Transverse colon (tissue), 4 donors: ENCODE data around the gene TNRC6B. TPM values are rescaled to one million over a fixed set of nuclear protein-coding genes. Genes with fewer than 3 reads are reported as not detected.

ENCODE experiments used
- DNase-seq: peaks from one replicate; pipeline ENCODE4 v3.0.0-alpha.2; 2019
- H3K27ac ChIP-seq, 4 donors: fragments of 200-600 bp; sonication (generic); 2 replicates each; pipeline ENCODE4 v1.5.1; 2016 to 2018; ENCODE audit warnings: inconsistent platforms in 4 of 4
- H3K27me3 ChIP-seq: fragments of 200-600 bp; sonication (generic); 2 replicates; pipeline ENCODE4 v1.5.1; 2017; ENCODE audit warnings: inconsistent platforms
- H3K36me3 ChIP-seq, 4 donors: fragments of 200-600 bp; sonication (generic); 2 replicates each; pipeline ENCODE4 v1.5.1; 2017 to 2019; ENCODE audit warnings: inconsistent platforms in 4 of 4
- H3K4me1 ChIP-seq, 4 donors: fragments of 200-600 bp; sonication (generic); 2 replicates each; pipeline ENCODE4 v1.5.1; 2017 to 2020; ENCODE audit warnings: inconsistent platforms in 4 of 4
- H3K4me3 ChIP-seq, 4 donors: fragments of 200-600 bp; sonication (generic); 1 replicate in 1 of 4; 2 replicates in 3 of 4; pipeline versions ENCODE4 v1.5.1 to v1.6.1; 2017 to 2019; ENCODE audit warnings: inconsistent platforms in 4 of 4
- H3K9me3 ChIP-seq, 2 donors: fragments of 200-600 bp; sonication (generic); 2 replicates each; pipeline ENCODE4 v1.5.1; 2017 to 2019; ENCODE audit warnings: inconsistent platforms in 2 of 2
- CTCF ChIP-seq, 5 experiments: fragments of 200-600 bp in 3 of 5; fragments of 450-650 bp in 2 of 5; sonication (generic) in 3 of 5; IDR thresholded peaks; 1 replicate in 2 of 5; 2 replicates in 3 of 5; pipeline ENCODE4 v1.5.1; 2016 to 2017; ENCODE audit warnings: antibody characterized with exemption in 5 of 5, inconsistent platforms in 3 of 5, mild to moderate bottlenecking in 2 of 5, moderate library complexity in 1 of 5
- EP300 ChIP-seq: sonication (generic); formaldehyde crosslinking; IDR thresholded peaks from one replicate; pipeline ENCODE4 v1.6.1; 2017; ENCODE audit warnings: antibody characterized with exemption, low read depth
- POLR2A ChIP-seq: fragments of 450-650 bp; IDR thresholded peaks from one replicate; pipeline ENCODE4 v1.6.1; 2016; ENCODE audit warnings: antibody characterized with exemption, mild to moderate bottlenecking, moderate library complexity
- POLR2AphosphoS5 ChIP-seq, 3 donors: sonication (generic); formaldehyde crosslinking; IDR thresholded peaks; one replicate each; pipeline ENCODE4 v1.6.1; 2016; ENCODE audit warnings: antibody characterized with exemption in 3 of 3
- WGBS, 2 donors: methylation state at CpG; one replicate each; pipeline ENCODE4 v1.1.5; 2018; ENCODE audit warnings: low coverage in 1 of 2; 5-methylcytosine and 5-hydroxymethylcytosine counted together
- in situ Hi-C, 4 donors: fragments of 200-750 bp; cut with MboI; loops; one replicate each; pipeline versions ENCODE4 v1.15.0 to v1.15.1; 2017; ENCODE audit warnings: low sequenced_read_pairs in 3 of 4, low pct_ligation_motif_present in 1 of 4, low pct_unique_long_range_greater_than_20kb in 1 of 4
- intact Hi-C: fragments of 100-400 bp; cut with DNase I; formaldehyde crosslinking; loops from one replicate; pipeline ENCODE4 v1.15.1; 2023; ENCODE audit warnings: low total_unique reads
- total RNA-seq, 4 donors: library from RNA; depleted of rRNA; stranded (reverse); fragments of >200 nt; gene quantifications; one replicate each; pipeline ENCODE4 v1.1.0, GENCODE V29; 2016

The TNRC6B gene
- total RNA-seq, 4 donors from 2014 or later: 36.7 to 108 (median 54.0) TPM

DNA sequence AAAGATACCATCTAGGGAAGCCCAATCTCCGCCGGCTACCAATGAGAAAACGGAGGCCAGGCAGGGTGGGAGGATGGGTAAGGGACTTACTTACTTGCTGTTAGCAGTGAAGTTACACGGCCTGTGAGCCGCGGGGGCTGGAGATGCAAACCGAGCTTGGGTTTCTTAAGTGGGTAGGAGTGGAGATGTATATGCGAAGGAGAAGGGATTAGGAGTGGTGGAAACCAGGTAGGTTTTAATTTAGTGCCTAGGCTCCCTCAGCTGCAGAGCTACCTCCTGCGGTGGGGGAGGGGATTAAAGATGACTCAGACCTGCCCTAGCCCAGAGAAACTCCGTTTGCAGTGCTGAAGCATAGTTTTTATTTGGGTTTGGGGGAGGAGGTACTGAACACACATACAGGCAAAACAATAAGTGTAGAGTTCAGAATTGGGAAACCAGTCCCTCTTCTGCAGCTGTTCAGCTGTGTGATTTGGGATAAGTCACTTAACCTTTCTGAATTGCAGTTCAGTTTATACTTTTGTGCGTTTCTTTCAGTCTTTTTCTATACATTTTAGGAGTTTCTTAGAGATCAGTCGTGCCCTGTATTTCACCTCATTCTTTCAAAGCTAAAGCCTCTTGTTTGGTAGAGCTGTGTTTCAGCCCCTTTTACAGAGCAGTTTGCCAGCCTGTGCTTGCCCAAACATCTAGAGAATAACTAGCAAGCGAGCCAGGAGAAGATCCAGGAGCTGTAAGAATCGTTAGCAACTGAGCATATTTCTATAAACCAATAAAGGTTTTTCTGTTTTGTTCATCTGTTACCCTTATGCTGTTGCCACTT is 596 bp upstream of the TNRC6B start:
- Histone ChIP-seq H3K27me3 (no peaks in the 10 kb centered on the region), H3K9me3 (no peaks in the 10 kb centered on the region), H3K36me3 (no peaks in the 10 kb centered on the region), H3K4me3 (peak overlapping the region; percentile 16 to 78 (median 54)), H3K4me1 (peaks cover 23 to 54% (median 42%) of the 10 kb centered on the region in 4 donors), H3K27ac (peak overlapping the region; percentile 85 to 91 (median 90))
- peak; percentile 55 for DNase-seq
- WGBS, 2 donors: 12 to 23% methylated on average over 10 to 14 of the region's 14 CpGs
- intact Hi-C loops (no loop called here), in situ Hi-C loops (loop anchor here in 1 of 4 donors (10.0 kb wide), 1 partner anchor 132 kb away; no protein-coding TSS in a partner anchor)
- TF ChIP-seq POLR2A (no peak), EP300 (no peak), CTCF (IDR thresholded peaks at IDR 0.05) (no peak), POLR2AphosphoS5 (IDR thresholded peaks at IDR 0.05) (no peak)

DNA sequence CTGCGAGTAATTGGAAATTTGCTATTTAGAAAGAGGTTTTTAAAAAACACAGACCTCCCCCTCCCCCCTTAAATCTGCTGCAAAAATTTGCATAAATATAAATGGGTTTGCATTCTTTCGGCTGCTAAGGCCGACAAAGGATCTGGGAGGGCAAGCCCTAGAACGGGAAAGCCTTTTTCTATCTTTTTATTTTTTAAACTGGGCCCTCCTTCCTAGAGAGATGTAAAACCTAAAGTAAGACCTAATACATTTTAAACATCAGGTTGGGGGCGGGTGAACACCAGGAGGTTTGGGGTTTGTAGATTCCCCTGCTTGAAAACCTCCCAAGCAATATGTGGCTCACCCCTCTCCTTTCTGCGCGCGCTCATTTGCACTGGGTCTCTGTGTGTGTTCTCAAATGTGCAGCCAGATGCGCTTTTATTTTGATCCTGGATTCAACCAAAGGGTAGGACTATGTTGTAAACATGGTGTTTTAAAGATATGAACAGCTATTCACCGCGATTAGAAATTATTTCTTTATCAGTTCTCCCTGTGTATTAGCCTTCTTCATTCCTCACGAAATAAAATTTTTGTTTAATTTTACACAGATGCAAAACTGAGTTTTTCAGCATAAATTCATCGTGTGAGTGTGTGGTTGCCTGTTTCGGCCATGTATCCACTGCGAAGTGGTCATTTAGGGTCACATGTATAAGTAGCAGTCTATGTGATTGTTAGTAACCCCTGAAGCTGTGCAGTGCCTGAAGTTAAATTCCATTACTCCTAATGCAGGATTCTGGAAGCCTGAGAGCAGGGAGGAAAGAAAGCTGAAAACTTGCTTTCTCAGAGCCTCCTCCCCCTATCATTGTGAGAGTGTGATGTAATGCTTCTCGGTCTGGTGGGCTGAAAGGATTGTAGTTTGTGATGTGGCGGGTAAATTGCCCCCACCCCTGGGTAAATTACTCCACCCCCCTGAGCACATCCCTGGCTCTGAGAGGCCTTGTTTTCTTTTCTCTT is 988 bp downstream of the TNRC6B start:
- DNase-seq: peak; percentile 37
- intact Hi-C loops: no loop called here
- WGBS, 2 donors: 1 to 2% methylated on average over 17 of the region's 17 CpGs
- Histone ChIP-seq H3K36me3 (no peaks in the 10 kb centered on the region), H3K9me3 (no peaks in the 10 kb centered on the region), H3K4me1 (peaks cover 29 to 70% (median 58%) of the 10 kb centered on the region in 4 donors), H3K4me3 (peak overlapping the region; percentile 52 to 78 (median 54)), H3K27me3 (no peaks in the 10 kb centered on the region), H3K27ac (peak overlapping the region; percentile 85 to 91 (median 90))
- TF ChIP-seq CTCF (IDR thresholded peaks at IDR 0.05) (no peak), POLR2AphosphoS5 (IDR thresholded peaks at IDR 0.05) (peak; percentile 6 to 34 (median 20))
- in situ Hi-C loops: loop anchor here in 1 of 4 donors (10.0 kb wide), 1 partner anchor 134 kb away; no protein-coding TSS in a partner anchor

DNA sequence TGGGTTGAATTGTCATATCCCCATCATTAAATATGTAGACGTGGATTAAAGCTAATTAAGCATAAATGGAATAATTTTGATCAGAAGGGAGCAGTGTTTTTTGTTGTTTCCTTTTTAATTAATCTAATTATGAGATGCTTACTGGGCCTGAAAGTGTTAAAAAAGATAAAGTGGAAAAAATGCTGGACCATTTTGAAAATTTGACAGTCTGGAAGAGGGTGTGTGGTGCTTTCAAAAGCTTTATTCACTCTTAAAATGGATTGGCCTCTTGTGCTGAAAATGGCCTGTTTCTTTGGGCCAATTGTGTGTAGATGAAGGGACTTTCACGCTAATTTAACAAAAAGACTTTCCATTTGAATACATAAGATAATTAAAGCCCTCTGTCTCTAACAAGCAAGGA is 1.8 kb downstream of the TNRC6B start:
- TF ChIP-seq CTCF (IDR thresholded peaks at IDR 0.05): no peak
- no peak for TF ChIP-seq POLR2AphosphoS5 (IDR thresholded peaks at IDR 0.05)
- in situ Hi-C loops: loop anchor here in 1 of 4 donors (10.0 kb wide), 1 partner anchor 135 kb away; no protein-coding TSS in a partner anchor
- intact Hi-C loops: no loop called here
- DNase-seq: no peak
- Histone ChIP-seq H3K9me3 (no peaks in the 10 kb centered on the region), H3K36me3 (no peaks in the 10 kb centered on the region), H3K4me3 (peak overlapping the region in 3 of 4 donors; percentile 52 to 78 (median 57)), H3K27ac (peak overlapping the region; percentile 85 to 91 (median 90)), H3K27me3 (no peaks in the 10 kb centered on the region), H3K4me1 (peaks cover 29 to 78% (median 60%) of the 10 kb centered on the region in 4 donors)
- 22 to 27% methylated on average over 2 of the region's 2 CpGs for whole genome bisulfite sequencing, 2 donors

DNA sequence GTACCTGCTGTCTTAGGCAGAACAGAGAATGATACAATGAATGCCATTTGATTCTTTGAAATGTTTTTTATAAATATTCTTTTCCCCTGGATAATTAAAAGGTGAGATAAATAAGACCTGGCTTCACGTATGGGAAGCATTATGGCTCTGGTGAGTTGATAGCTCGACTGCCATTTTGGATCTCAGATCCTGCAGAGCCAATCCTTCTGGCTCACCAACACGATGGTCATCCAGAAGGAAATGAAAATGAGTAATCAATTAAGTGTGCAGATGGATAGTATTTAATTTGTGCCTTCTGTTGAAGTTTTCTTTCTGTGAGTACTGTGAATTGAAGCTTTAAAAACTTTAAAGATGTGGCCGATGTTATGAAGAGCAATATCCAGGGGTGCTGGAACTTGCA is 2.7 kb downstream of the TNRC6B start:
- Histone ChIP-seq H3K27me3 (no peaks in the 10 kb centered on the region), H3K27ac (peak overlapping the region; percentile 85 to 91 (median 90)), H3K4me3 (peak overlapping the region in 1 of 4 donors; percentile 78), H3K9me3 (no peaks in the 10 kb centered on the region), H3K4me1 (peaks cover 29 to 85% (median 63%) of the 10 kb centered on the region in 4 donors), H3K36me3 (no peaks in the 10 kb centered on the region)
- 50 to 54% methylated on average over 4 of the region's 4 CpGs for WGBS, 2 donors
- DNase-seq: no peak
- in situ Hi-C loops (no loop called here), intact Hi-C loops (no loop called here)
- TF ChIP-seq POLR2AphosphoS5 (IDR thresholded peaks at IDR 0.05): no peak
- no peak for TF ChIP-seq EP300
- no peak for TF ChIP-seq POLR2A
- TF ChIP-seq CTCF (IDR thresholded peaks at IDR 0.05): no peak
